ENCODE measurements around the gene UPP2.

GRCh38 chr2:158097481-158097880, 4.2 kb upstream of the UPP2 start:
- TF ChIP-seq CTCF (IDR thresholded peaks at IDR 0.05) = no peak
- no peak for TF ChIP-seq POLR2A (IDR thresholded peaks at IDR 0.05)
